Chondrocyte (in vitro differentiated cells): ENCODE data around the gene CD55. TPM values are rescaled to one million over a fixed set of nuclear protein-coding genes. Genes with fewer than 3 reads are reported as not detected.

Experiments
- DNase-seq: peaks from one replicate; pipeline ENCODE4 v3.0.0; 2021; ENCODE audit warnings: mixed read lengths, low spot score
- H3K27ac Mint-ChIP-seq: one replicate; pipeline ENCODE4 v1.8.0; 2021; ENCODE audit warnings: mild to moderate bottlenecking, moderate library complexity, mixed read lengths; ENCODE audit not compliant: unreplicated experiment
- H3K27me3 Mint-ChIP-seq: 2 replicates; pipeline ENCODE4 v1.8.0; 2021; ENCODE audit warnings: low read depth, mixed read lengths
- H3K36me3 Mint-ChIP-seq: 2 replicates; pipeline ENCODE4 v1.8.0; 2021; ENCODE audit warnings: low read depth, mixed read lengths
- H3K4me1 Mint-ChIP-seq: 2 replicates; pipeline ENCODE4 v1.8.0; 2021; ENCODE audit warnings: low read depth, mild to moderate bottlenecking, mixed read lengths
- H3K4me3 Mint-ChIP-seq: one replicate; pipeline ENCODE4 v1.8.0; 2021; ENCODE audit warnings: mild to moderate bottlenecking, moderate library complexity, mixed read lengths; ENCODE audit not compliant: unreplicated experiment
- H3K9me3 Mint-ChIP-seq: 2 replicates; pipeline ENCODE4 v1.8.0; 2021; ENCODE audit warnings: low read depth, mixed read lengths
- CTCF ChIP-seq: fragments of 200-600 bp; sonication (generic); IDR thresholded peaks from 2 replicates; pipeline ENCODE4 v1.5.0; 2021; ENCODE audit warnings: antibody characterized with exemption, mild to moderate bottlenecking, moderate library complexity
- total RNA-seq: library from RNA; stranded (reverse); gene quantifications from 3 replicates; pipeline ENCODE4 v1.2.1, GENCODE V29; 2021

CD55 gene
- total RNA-seq, 1 donor from 2014 or later: 4.7 TPM

- no peak for DNase-seq
- no peak for TF ChIP-seq CTCF
- Mint-ChIP-seq H3K4me3 (no peak overlapping the region), H3K9me3 (no peaks in the 10 kb centered on the region), H3K4me1 (no peaks in the 10 kb centered on the region), H3K27me3 (peaks cover 18% of the 10 kb centered on the region), H3K27ac (no peak overlapping the region), H3K36me3 (no peaks in the 10 kb centered on the region)
Observed at GRCh38 chr1:207344221-207344620, 22.7 kb downstream of the CD55 start.

DNA sequence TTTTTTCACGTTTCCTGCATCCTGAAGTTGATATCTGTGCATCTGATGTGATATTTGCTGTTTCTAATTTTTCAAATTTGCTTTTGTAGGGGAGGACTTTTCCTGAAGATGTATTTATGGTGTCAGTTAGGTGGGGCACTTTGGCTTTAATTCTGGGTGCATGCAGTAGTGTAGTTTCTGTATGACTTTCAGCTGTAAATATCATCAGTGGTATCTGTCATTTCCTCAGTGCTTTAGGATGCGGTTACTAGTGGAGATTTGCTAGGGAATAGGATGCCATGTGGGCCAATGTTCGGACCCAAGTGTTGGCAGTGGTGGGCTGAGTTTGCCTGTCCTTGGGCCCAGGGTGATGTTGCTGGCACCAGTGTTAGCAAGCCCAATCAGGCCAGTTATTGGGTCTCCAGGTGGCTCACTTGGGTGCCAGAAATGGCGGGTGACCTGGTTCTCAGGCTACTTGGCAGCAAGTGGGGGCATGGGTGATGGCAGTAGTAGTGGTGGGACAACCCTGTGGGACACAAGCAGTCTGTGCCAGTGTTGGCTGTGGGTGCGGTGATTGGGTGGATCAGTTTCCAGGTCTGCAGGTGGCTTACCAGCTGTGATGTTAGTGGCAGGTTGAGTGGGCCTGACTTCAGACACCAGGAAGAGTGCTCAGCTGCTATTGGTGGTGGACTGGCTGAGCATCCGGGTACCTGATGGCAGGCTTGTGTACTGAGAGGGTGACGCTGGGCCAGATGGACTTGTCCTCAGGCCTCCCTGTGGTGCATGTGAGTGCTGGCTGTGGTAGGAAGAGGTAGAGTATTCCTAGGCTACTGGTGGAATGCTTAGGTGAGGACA lies 24.4 kb downstream of the CD55 start:
- no peak overlapping the region for H3K27ac Mint-ChIP-seq
- peaks cover 18% of the 10 kb centered on the region for H3K27me3 Mint-ChIP-seq
- no peak overlapping the region for H3K4me3 Mint-ChIP-seq
- H3K9me3 Mint-ChIP-seq: peaks cover 14% of the 10 kb centered on the region
- H3K4me1 Mint-ChIP-seq: peaks cover 2% of the 10 kb centered on the region
- H3K36me3 Mint-ChIP-seq: no peaks in the 10 kb centered on the region
- no peak for TF ChIP-seq CTCF
- no peak for DNase-seq

GRCh38 chr1:207346513-207346912 lies 25.0 kb downstream of the CD55 start:
- Mint-ChIP-seq H3K27ac (no peak overlapping the region), H3K9me3 (peaks cover 14% of the 10 kb centered on the region), H3K4me1 (peaks cover 6% of the 10 kb centered on the region), H3K27me3 (peaks cover 15% of the 10 kb centered on the region), H3K36me3 (no peaks in the 10 kb centered on the region), H3K4me3 (no peak overlapping the region)
- no peak for TF ChIP-seq CTCF
- DNase-seq: no peak

GRCh38 chr1:207349979-207350378 lies 28.5 kb downstream of the CD55 start:
- H3K4me1 Mint-ChIP-seq: peaks cover 14% of the 10 kb centered on the region

GRCh38 chr1:207352554-207352953 lies 31.1 kb downstream of the CD55 start:
- no peak for DNase-seq

More at GRCh38 chr1:207349979-207350378, 28.5 kb downstream of the CD55 start:
- no peak for DNase-seq
- no peak overlapping the region for H3K4me3 Mint-ChIP-seq
- TF ChIP-seq CTCF: no peak
- H3K9me3 Mint-ChIP-seq: peaks cover 14% of the 10 kb centered on the region
- H3K27ac Mint-ChIP-seq: no peak overlapping the region
- peaks cover 2% of the 10 kb centered on the region for H3K27me3 Mint-ChIP-seq
- no peaks in the 10 kb centered on the region for H3K36me3 Mint-ChIP-seq

More at GRCh38 chr1:207352554-207352953, 31.1 kb downstream of the CD55 start:
- H3K27ac Mint-ChIP-seq: peak overlapping the region; percentile 62
- peaks cover 14% of the 10 kb centered on the region for H3K4me1 Mint-ChIP-seq
- H3K36me3 Mint-ChIP-seq: no peaks in the 10 kb centered on the region
- no peak for TF ChIP-seq CTCF
- H3K27me3 Mint-ChIP-seq: peaks cover 6% of the 10 kb centered on the region
- H3K4me3 Mint-ChIP-seq: no peak overlapping the region
- peaks cover 14% of the 10 kb centered on the region for H3K9me3 Mint-ChIP-seq
